Hepatocyte (in vitro differentiated cells): ENCODE measurements around the gene ADCY4. TPM values are rescaled to one million over a fixed set of nuclear protein-coding genes. Genes with fewer than 3 reads are reported as not detected.
"Not testable (repeated sequence)": the region's sequence is repeated elsewhere in the genome, so short reads cannot be mapped to it uniquely, and the experiment has no call there.

Experiments used
- DNase-seq: peaks from one replicate; pipeline ENCODE4 v3.0.0-alpha.2; 2016; ENCODE audit warnings: low spot score
- H2AFZ ChIP-seq: fragments of 200-600 bp; sonication (generic); 2 replicates; pipeline ENCODE4 v1.6.0; 2016; ENCODE audit warnings: antibody characterized with exemption, mild to moderate bottlenecking
- H3K27ac ChIP-seq: fragments of 200-600 bp; sonication (generic); 2 replicates; pipeline ENCODE4 v1.5.1; 2016; ENCODE audit warnings: mild to moderate bottlenecking
- H3K27me3 ChIP-seq: fragments of 200-600 bp; sonication (generic); 2 replicates; pipeline ENCODE4 v1.6.1; 2016
- H3K36me3 ChIP-seq: fragments of 200-600 bp; sonication (generic); replicated peaks from 2 replicates; pipeline ENCODE4 v1.5.1; 2016; ENCODE audit warnings: low read depth; ENCODE audit not compliant: insufficient read depth
- H3K4me1 ChIP-seq: fragments of 200-600 bp; sonication (generic); 2 replicates; pipeline ENCODE4 v1.5.1; 2016; ENCODE audit warnings: mild to moderate bottlenecking, moderate library complexity; ENCODE audit not compliant: insufficient read depth
- H3K4me2 ChIP-seq: fragments of 200-600 bp; sonication (generic); 2 replicates; pipeline ENCODE4 v1.6.0; 2016
- H3K4me3 ChIP-seq: fragments of 200-600 bp; sonication (generic); 2 replicates; pipeline ENCODE4 v1.5.1; 2016; ENCODE audit warnings: mild to moderate bottlenecking
- H3K79me2 ChIP-seq: fragments of 200-600 bp; sonication (generic); 2 replicates; pipeline ENCODE4 v1.6.0; 2017; ENCODE audit warnings: mild to moderate bottlenecking
- H3K9me2 ChIP-seq: fragments of 200-600 bp; sonication (generic); replicated peaks from 2 replicates; pipeline ENCODE4 v1.6.0; 2017; ENCODE audit warnings: mild to moderate bottlenecking; ENCODE audit not compliant: insufficient read depth
- H3K9me3 ChIP-seq: fragments of 200-600 bp; sonication (generic); 2 replicates; pipeline ENCODE4 v1.5.1; 2016; ENCODE audit warnings: low read depth, mild to moderate bottlenecking
- H4K20me1 ChIP-seq: fragments of 200-600 bp; sonication (generic); 2 replicates; pipeline ENCODE4 v1.6.0; 2016; ENCODE audit warnings: mild to moderate bottlenecking; ENCODE audit not compliant: insufficient read depth, poor library complexity, severe bottlenecking
- EZH2 ChIP-seq: fragments of 200-600 bp; sonication (generic); IDR thresholded peaks from 2 replicates; pipeline ENCODE4 v1.6.1; 2016; ENCODE audit warnings: antibody characterized with exemption, mild to moderate bottlenecking, borderline replicate concordance
- EZH2phosphoT487 ChIP-seq: fragments of 200-600 bp; sonication (generic); IDR thresholded peaks from one replicate; pipeline ENCODE4 v1.6.1; 2018; ENCODE audit warnings: antibody characterized with exemption, mild to moderate bottlenecking, low read depth, moderate library complexity; ENCODE audit not compliant: unreplicated experiment, severe bottlenecking
- WGBS: methylation state at CpG from one replicate; pipeline ENCODE4 v1.1.6; 2016; ENCODE audit warnings: low lambda C conversion rate; ENCODE audit errors: missing lambda C conversion rate; 5-methylcytosine and 5-hydroxymethylcytosine counted together
- polyA plus RNA-seq: library from polyadenylated mRNA; unstranded; fragments of >200 nt; fragmentation: Nextera tagmentation; extraction: Ambion mirVana; gene quantifications from 2 replicates; pipeline ENCODE4 v1.2.1, GENCODE V29; 2016
- total RNA-seq: library from RNA; depleted of rRNA; stranded (reverse); fragments of >200 nt; gene quantifications from 2 replicates; pipeline ENCODE4 v1.2.3, GENCODE V29; 2014
- TF ChIP-seq, protein P1 (sequence below): fragments of 200-600 bp; sonication (generic); IDR thresholded peaks from 2 replicates; pipeline ENCODE4 v1.5.1; 2016; ENCODE audit warnings: antibody characterized with exemption, mild to moderate bottlenecking; ENCODE audit not compliant: poor library complexity

Gene ADCY4
- total and polyA plus RNA-seq, 2 experiments from 2014 or later: 0.63 to 1.3 TPM

GRCh38 chr14:24356208-24356607, 21.3 kb upstream of the ADCY4 start:
- no peaks in the 10 kb centered on the region for H3K9me3 ChIP-seq
- H3K79me2 ChIP-seq: no peaks in the 10 kb centered on the region
- TF ChIP-seq, protein P1, sequence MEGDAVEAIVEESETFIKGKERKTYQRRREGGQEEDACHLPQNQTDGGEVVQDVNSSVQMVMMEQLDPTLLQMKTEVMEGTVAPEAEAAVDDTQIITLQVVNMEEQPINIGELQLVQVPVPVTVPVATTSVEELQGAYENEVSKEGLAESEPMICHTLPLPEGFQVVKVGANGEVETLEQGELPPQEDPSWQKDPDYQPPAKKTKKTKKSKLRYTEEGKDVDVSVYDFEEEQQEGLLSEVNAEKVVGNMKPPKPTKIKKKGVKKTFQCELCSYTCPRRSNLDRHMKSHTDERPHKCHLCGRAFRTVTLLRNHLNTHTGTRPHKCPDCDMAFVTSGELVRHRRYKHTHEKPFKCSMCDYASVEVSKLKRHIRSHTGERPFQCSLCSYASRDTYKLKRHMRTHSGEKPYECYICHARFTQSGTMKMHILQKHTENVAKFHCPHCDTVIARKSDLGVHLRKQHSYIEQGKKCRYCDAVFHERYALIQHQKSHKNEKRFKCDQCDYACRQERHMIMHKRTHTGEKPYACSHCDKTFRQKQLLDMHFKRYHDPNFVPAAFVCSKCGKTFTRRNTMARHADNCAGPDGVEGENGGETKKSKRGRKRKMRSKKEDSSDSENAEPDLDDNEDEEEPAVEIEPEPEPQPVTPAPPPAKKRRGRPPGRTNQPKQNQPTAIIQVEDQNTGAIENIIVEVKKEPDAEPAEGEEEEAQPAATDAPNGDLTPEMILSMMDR: no peak
- no peak for TF ChIP-seq EZH2phosphoT487
- no peak for TF ChIP-seq EZH2
- H3K4me2 ChIP-seq: no peak overlapping the region
- H4K20me1 ChIP-seq: no peaks in the 10 kb centered on the region
- no peak for DNase-seq
- H3K4me1 ChIP-seq: no peaks in the 10 kb centered on the region
- no peak overlapping the region for H3K27ac ChIP-seq
- H2AFZ ChIP-seq: no peak overlapping the region
- H3K9me2 ChIP-seq: no peaks in the 10 kb centered on the region
- no peak overlapping the region for H3K4me3 ChIP-seq
- H3K27me3 ChIP-seq: no peaks in the 10 kb centered on the region
- H3K36me3 ChIP-seq: no peaks in the 10 kb centered on the region
- WGBS: 88% methylated on average over 4 of the region's 4 CpGs

GRCh38 chr14:24355009-24355408, 20.1 kb upstream of the ADCY4 start:
- H4K20me1 ChIP-seq: no peaks in the 10 kb centered on the region

DNA sequence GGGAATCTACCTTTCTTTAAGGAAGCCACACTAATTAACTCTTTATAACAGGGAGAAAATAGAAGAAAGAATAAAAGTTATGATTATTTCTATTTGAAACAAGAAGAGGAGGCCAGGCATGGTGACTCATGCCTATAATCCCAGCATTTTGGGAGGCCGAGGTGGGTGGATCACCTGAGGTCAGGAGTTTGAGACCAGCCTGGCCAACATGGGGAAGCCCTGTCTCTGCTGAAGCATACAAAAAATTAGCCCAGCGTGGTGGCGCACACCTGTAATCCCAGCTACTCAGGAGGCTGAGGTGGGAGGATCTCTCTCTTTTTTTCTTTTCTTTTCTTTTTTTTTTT, 19.6 kb upstream of the ADCY4 start:
- not testable (repeated sequence) for DNase-seq, H3K9me2 ChIP-seq, H3K4me2 ChIP-seq, H3K36me3 ChIP-seq, H3K9me3 ChIP-seq, H3K4me3 ChIP-seq, H4K20me1 ChIP-seq, H3K4me1 ChIP-seq, H3K27me3 ChIP-seq, H2AFZ ChIP-seq, H3K79me2 ChIP-seq
- peak overlapping the region; percentile 39 for H3K27ac ChIP-seq
- 83% methylated on average over 3 of the region's 3 CpGs for WGBS

More at GRCh38 chr14:24355009-24355408, 20.1 kb upstream of the ADCY4 start:
- Histone ChIP-seq H3K27ac (no peak overlapping the region), H3K9me3 (no peaks in the 10 kb centered on the region), H3K4me1 (no peaks in the 10 kb centered on the region), H3K4me2 (no peak overlapping the region), H3K4me3 (no peak overlapping the region), H3K27me3 (no peaks in the 10 kb centered on the region), H2AFZ (no peak overlapping the region), H3K79me2 (no peaks in the 10 kb centered on the region), H3K36me3 (no peaks in the 10 kb centered on the region), H3K9me2 (no peaks in the 10 kb centered on the region)
- DNase-seq: no peak
- no peak for TF ChIP-seq EZH2phosphoT487
- TF ChIP-seq, protein P1: no peak
- no peak for TF ChIP-seq EZH2
- 91% methylated on average over 7 of the region's 7 CpGs for WGBS

GRCh38 chr14:24353559-24354481, 18.9 kb upstream of the ADCY4 start:
- H2AFZ ChIP-seq: no peak overlapping the region
- H3K9me2 ChIP-seq: no peaks in the 10 kb centered on the region
- DNase-seq: peak; percentile 53
- H3K4me3 ChIP-seq: no peak overlapping the region
- no peak for TF ChIP-seq EZH2
- TF ChIP-seq, protein P1: no peak
- TF ChIP-seq EZH2phosphoT487: no peak
- H3K4me2 ChIP-seq: peak overlapping the region; percentile 14
- peak overlapping the region; percentile 65 for H3K27ac ChIP-seq
- H3K27me3 ChIP-seq: peaks cover 2% of the 10 kb centered on the region
- H3K9me3 ChIP-seq: no peaks in the 10 kb centered on the region
- no peaks in the 10 kb centered on the region for H3K4me1 ChIP-seq
- 60% methylated on average over 5 of the region's 5 CpGs for WGBS
- no peaks in the 10 kb centered on the region for H4K20me1 ChIP-seq
- H3K36me3 ChIP-seq: no peaks in the 10 kb centered on the region
- H3K79me2 ChIP-seq: no peaks in the 10 kb centered on the region
